ENCODE measurements around the gene H1-8. TPM values are rescaled to one million over a fixed set of nuclear protein-coding genes. Genes with fewer than 3 reads are reported as not detected.

The H1-8 gene
- total RNA-seq, 2 donors from 2014 or later, result not detected

DNA sequence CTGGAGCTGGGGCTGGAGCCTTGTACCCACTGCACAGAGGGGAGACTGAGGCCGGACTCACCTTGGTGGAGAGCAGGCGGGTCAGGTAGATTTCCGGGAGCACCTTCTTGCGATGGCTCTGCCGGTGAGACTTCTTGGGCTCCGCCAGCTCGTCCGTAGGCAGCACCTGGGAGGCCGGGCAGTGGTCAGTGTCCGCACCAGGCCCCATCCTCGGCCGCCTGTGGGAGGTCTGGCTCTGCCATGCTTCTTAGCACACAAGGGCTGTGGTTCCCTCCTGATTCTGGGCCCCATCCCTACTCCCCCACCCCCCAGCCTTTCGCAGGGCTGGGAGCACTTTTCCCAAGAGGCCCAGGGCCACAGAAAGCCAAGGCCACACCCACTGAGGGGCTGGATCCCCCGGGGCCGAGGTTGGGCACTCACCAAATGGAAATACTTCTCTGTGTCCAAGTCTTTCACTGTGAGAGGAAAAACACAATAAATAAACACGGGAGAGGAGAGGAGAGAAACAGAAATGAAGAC, 17.4 kb downstream of the H1-8 start:
- H3K27ac Mint-ChIP-seq, result no peak overlapping the region
- no peak overlapping the region for H3K27ac ChIP-seq (ENCODE audit: low read depth, low read length)
- no peaks in the 10 kb centered on the region for H3K36me3 ChIP-seq (ENCODE audit: control insufficient read depth, insufficient read depth, low read length)
- DNase-seq, result no peak
- no peaks in the 10 kb centered on the region for H3K9me3 ChIP-seq (ENCODE audit: control insufficient read depth, low read length)
- no peak overlapping the region for H3K4me3 ChIP-seq (ENCODE audit: low read length)
- H3K27me3 ChIP-seq (ENCODE audit: control insufficient read depth, insufficient read depth, low read length, poor library complexity, severe bottlenecking), result no peaks in the 10 kb centered on the region
- no peaks in the 10 kb centered on the region for H3K27me3 Mint-ChIP-seq (ENCODE audit: insufficient read depth)
- H3K9me3 Mint-ChIP-seq, result no peaks in the 10 kb centered on the region
- peaks cover 6% of the 10 kb centered on the region for H3K4me1 Mint-ChIP-seq
- H3K9ac ChIP-seq (ENCODE audit: extremely low read depth, low read length, poor library complexity, severe bottlenecking), result no peak overlapping the region
- H3K4me3 Mint-ChIP-seq, result no peak overlapping the region
- TF ChIP-seq, protein P1, sequence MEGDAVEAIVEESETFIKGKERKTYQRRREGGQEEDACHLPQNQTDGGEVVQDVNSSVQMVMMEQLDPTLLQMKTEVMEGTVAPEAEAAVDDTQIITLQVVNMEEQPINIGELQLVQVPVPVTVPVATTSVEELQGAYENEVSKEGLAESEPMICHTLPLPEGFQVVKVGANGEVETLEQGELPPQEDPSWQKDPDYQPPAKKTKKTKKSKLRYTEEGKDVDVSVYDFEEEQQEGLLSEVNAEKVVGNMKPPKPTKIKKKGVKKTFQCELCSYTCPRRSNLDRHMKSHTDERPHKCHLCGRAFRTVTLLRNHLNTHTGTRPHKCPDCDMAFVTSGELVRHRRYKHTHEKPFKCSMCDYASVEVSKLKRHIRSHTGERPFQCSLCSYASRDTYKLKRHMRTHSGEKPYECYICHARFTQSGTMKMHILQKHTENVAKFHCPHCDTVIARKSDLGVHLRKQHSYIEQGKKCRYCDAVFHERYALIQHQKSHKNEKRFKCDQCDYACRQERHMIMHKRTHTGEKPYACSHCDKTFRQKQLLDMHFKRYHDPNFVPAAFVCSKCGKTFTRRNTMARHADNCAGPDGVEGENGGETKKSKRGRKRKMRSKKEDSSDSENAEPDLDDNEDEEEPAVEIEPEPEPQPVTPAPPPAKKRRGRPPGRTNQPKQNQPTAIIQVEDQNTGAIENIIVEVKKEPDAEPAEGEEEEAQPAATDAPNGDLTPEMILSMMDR (conservative IDR thresholded peaks at IDR 0.05), result no peak
- peaks cover 37% of the 10 kb centered on the region for H3K36me3 Mint-ChIP-seq (ENCODE audit: low read depth)
- WGBS, 2 experiments (ENCODE audit: insufficient coverage in 1 of 2, insufficient read length in 1 of 2), result 76 to 85% methylated on average over 6 to 16 of the region's 16 CpGs
- H3K4me1 ChIP-seq (ENCODE audit: control insufficient read depth, insufficient read depth, low read length), result no peaks in the 10 kb centered on the region

DNA sequence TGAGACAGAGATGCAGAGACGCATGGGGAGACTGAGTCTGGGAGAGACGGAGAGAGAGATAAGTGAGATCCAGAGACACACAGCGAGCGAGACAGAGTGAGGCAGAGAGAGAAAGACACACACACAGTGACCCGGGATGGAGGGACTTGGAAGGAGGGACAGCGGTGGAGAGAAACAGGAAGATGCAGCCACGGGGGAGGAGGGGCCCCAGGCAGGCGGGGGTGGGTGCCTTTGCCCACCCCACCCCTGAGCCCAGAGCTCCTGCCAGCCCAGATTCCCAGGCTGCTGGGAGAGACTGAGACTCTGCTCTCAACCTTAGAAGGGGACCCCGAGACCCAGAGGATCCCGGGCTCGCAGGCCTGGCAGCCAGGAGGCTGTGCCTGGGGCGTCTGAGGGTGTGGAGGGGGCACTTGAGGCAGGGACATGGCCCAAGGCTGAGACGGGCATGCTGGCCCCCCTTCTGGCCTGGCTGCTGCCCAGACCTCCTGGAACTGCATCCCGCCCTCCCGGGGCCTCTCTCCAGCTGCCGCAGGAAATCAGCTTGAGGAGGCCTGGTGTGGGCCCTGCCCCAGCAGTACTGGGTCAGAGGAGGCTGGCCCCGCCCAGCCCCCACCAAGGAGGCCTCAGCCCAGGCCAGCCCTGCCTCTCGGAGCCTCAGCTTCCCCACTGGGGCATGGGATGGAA, 18.1 kb downstream of the H1-8 start:
- WGBS, 2 experiments (ENCODE audit: insufficient coverage in 1 of 2, insufficient read length in 1 of 2), result 73 to 86% methylated on average over 11 to 18 of the region's 18 CpGs
- H3K27me3 Mint-ChIP-seq (ENCODE audit: insufficient read depth), result no peaks in the 10 kb centered on the region
- no peak overlapping the region for H3K4me3 ChIP-seq (ENCODE audit: low read length)
- H3K9me3 Mint-ChIP-seq, result no peaks in the 10 kb centered on the region
- peaks cover 6% of the 10 kb centered on the region for H3K4me1 Mint-ChIP-seq
- H3K36me3 Mint-ChIP-seq (ENCODE audit: low read depth), result peaks cover 33% of the 10 kb centered on the region
- no peaks in the 10 kb centered on the region for H3K9me3 ChIP-seq (ENCODE audit: control insufficient read depth, low read length)
- H3K4me1 ChIP-seq (ENCODE audit: control insufficient read depth, insufficient read depth, low read length), result no peaks in the 10 kb centered on the region
- no peak overlapping the region for H3K4me3 Mint-ChIP-seq
- no peaks in the 10 kb centered on the region for H3K27me3 ChIP-seq (ENCODE audit: control insufficient read depth, insufficient read depth, low read length, poor library complexity, severe bottlenecking)
- H3K9ac ChIP-seq (ENCODE audit: extremely low read depth, low read length, poor library complexity, severe bottlenecking), result no peak overlapping the region
- no peak overlapping the region for H3K27ac Mint-ChIP-seq
- TF ChIP-seq, protein P1 (conservative IDR thresholded peaks at IDR 0.05), result no peak
- H3K27ac ChIP-seq (ENCODE audit: low read depth, low read length), result no peak overlapping the region
- DNase-seq, result no peak
- no peaks in the 10 kb centered on the region for H3K36me3 ChIP-seq (ENCODE audit: control insufficient read depth, insufficient read depth, low read length)

DNA sequence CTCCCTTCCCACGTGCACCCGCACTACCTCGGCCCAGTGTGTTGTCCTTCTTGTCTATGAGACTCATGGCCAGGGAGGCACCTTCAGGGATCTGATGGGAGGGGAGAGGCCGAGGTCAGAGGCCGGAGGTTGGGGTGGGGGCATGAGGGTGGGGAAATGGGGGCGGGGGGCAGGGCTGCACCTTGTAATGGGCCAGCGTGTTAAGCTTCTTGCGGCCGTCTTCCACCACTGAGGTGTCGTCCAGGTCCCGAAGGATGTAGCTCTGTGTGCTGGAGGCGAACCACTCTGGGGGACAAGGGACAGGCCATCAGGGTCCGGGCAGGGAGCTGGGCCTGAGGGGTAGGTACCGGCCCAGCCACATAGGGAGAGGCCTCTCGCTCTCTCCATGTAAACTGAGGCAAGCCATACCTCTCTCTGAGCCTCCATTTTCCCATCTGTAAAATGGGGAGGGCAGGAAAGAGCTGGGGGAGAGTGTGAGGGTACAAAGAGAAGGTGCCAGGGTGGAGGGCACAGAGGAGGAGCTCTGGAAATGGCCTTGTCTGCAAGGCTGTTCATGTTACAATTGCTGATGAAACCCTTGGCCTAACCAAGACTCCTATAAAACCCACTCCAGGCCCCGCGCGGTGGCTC, 18.8 kb downstream of the H1-8 start:
- no peak overlapping the region for H3K4me3 ChIP-seq (ENCODE audit: low read length)
- Mint-ChIP-seq H3K4me1 (peaks cover 6% of the 10 kb centered on the region), H3K9me3 (no peaks in the 10 kb centered on the region), H3K27ac (no peak overlapping the region), H3K27me3 (ENCODE audit: insufficient read depth) (no peaks in the 10 kb centered on the region), H3K36me3 (ENCODE audit: low read depth) (peaks cover 30% of the 10 kb centered on the region), H3K4me3 (no peak overlapping the region)
- TF ChIP-seq, protein P1 (conservative IDR thresholded peaks at IDR 0.05), result no peak
- DNase-seq, result no peak
- no peak overlapping the region for H3K27ac ChIP-seq (ENCODE audit: low read depth, low read length)
- H3K36me3 ChIP-seq (ENCODE audit: control insufficient read depth, insufficient read depth, low read length), result no peaks in the 10 kb centered on the region
- H3K27me3 ChIP-seq (ENCODE audit: control insufficient read depth, insufficient read depth, low read length, poor library complexity, severe bottlenecking), result no peaks in the 10 kb centered on the region
- no peaks in the 10 kb centered on the region for H3K4me1 ChIP-seq (ENCODE audit: control insufficient read depth, insufficient read depth, low read length)
- no peak overlapping the region for H3K9ac ChIP-seq (ENCODE audit: extremely low read depth, low read length, poor library complexity, severe bottlenecking)
- H3K9me3 ChIP-seq (ENCODE audit: control insufficient read depth, low read length), result no peaks in the 10 kb centered on the region
- WGBS, 2 experiments (ENCODE audit: insufficient coverage in 1 of 2, insufficient read length in 1 of 2), result 93 to 94% methylated on average over 6 to 18 of the region's 18 CpGs

Data from endodermal cell (in vitro differentiated cells).